Measurements from ENCODE around the gene OSBPL2. TPM values are rescaled to one million over a fixed set of nuclear protein-coding genes. Genes with fewer than 3 reads are reported as not detected.
A peak's percentile ranks its signal among the peaks of the same experiment; 100 is the strongest.

OSBPL2 gene
- total and polyA plus RNA-seq, 2 donors (not counting 1 experiment from before 2014, with no cell fraction given), result 28.1 to 74.3 TPM

GRCh38 chr20:62321521-62321948 lies 83.2 kb downstream of the OSBPL2 start:
- H3K4me1 Mint-ChIP-seq, result no peaks in the 10 kb centered on the region
- ChIA-PET POLR2A (no interaction called here), CTCF (no interaction called here)
- Histone ChIP-seq H3K27me3 (replicated peaks in 1 of 4; ENCODE audit: control extremely low read depth in 1 of 4, control insufficient read depth in 3 of 4, insufficient read depth in 4 of 4, low read length in 3 of 4) (no peaks in the 10 kb centered on the region), H3K79me2 (ENCODE audit: control insufficient read depth, insufficient read depth, low read length) (no peaks in the 10 kb centered on the region), H3K4me2 (replicated peaks; ENCODE audit: low read depth, low read length, poor library complexity, severe bottlenecking) (no peak overlapping the region), H3K9ac (ENCODE audit: low read length) (no peak overlapping the region), H3K9me3 (ENCODE audit: control extremely low read depth in 1 of 3, control insufficient read depth in 2 of 3, insufficient read depth in 1 of 3, low read length in 2 of 3) (no peaks in the 10 kb centered on the region), H3K36me3 (replicated peaks in 1 of 2; ENCODE audit: control extremely low read depth in 1 of 2, control insufficient read depth in 1 of 2, extremely low read depth in 1 of 2, insufficient read depth in 2 of 2, low read length in 1 of 2) (peaks cover 0 to 16% of the 10 kb centered on the region in 2 experiments), H3K4me3 (ENCODE audit: control extremely low read depth in 1 of 5, extremely low read depth in 1 of 5, insufficient read depth in 1 of 5, low read depth in 2 of 5, low read length in 4 of 5) (no peak overlapping the region), H3K27ac (ENCODE audit: low read length in 2 of 2) (no peak overlapping the region), H2AFZ (ENCODE audit: insufficient read depth, low read depth, low read length, poor library complexity, severe bottlenecking) (no peak overlapping the region), H3K4me1 (ENCODE audit: control insufficient read depth in 2 of 2, insufficient read depth in 2 of 2, low read length in 2 of 2) (no peaks in the 10 kb centered on the region), H4K20me1 (ENCODE audit: control insufficient read depth, insufficient read depth, low read length, poor library complexity, severe bottlenecking) (no peaks in the 10 kb centered on the region)
- 93% methylated on average over 6 of the region's 7 CpGs for WGBS (ENCODE audit: insufficient coverage)
- H3K9me3 Mint-ChIP-seq (ENCODE audit: insufficient read depth), result no peaks in the 10 kb centered on the region
- ATAC-seq (ENCODE audit: low read depth) (peak; percentile 44), DNase-seq (no peak)
- TF ChIP-seq, protein P1, sequence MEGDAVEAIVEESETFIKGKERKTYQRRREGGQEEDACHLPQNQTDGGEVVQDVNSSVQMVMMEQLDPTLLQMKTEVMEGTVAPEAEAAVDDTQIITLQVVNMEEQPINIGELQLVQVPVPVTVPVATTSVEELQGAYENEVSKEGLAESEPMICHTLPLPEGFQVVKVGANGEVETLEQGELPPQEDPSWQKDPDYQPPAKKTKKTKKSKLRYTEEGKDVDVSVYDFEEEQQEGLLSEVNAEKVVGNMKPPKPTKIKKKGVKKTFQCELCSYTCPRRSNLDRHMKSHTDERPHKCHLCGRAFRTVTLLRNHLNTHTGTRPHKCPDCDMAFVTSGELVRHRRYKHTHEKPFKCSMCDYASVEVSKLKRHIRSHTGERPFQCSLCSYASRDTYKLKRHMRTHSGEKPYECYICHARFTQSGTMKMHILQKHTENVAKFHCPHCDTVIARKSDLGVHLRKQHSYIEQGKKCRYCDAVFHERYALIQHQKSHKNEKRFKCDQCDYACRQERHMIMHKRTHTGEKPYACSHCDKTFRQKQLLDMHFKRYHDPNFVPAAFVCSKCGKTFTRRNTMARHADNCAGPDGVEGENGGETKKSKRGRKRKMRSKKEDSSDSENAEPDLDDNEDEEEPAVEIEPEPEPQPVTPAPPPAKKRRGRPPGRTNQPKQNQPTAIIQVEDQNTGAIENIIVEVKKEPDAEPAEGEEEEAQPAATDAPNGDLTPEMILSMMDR (IDR thresholded peaks at IDR 0.05), result no peak
- no peak for TF ChIP-seq EZH2 (IDR thresholded peaks at IDR 0.05; ENCODE audit: borderline replicate concordance, insufficient read depth, low read depth, low read length, poor library complexity, severe bottlenecking)
- intact Hi-C loops (cut with micrococcal nuclease), result no loop called here
- no peak overlapping the region for H3K27ac Mint-ChIP-seq
- no peak overlapping the region for H3K4me3 Mint-ChIP-seq
- H3K27me3 Mint-ChIP-seq, result no peaks in the 10 kb centered on the region

GRCh38 chr20:62321975-62322374 lies 83.7 kb downstream of the OSBPL2 start:
- CTCF ChIA-PET, result no interaction called here
- Histone ChIP-seq H3K27me3 (replicated peaks in 1 of 4; ENCODE audit: control extremely low read depth in 1 of 4, control insufficient read depth in 3 of 4, insufficient read depth in 4 of 4, low read length in 3 of 4) (no peaks in the 10 kb centered on the region), H2AFZ (ENCODE audit: insufficient read depth, low read depth, low read length, poor library complexity, severe bottlenecking) (no peak overlapping the region), H3K4me2 (replicated peaks; ENCODE audit: low read depth, low read length, poor library complexity, severe bottlenecking) (no peak overlapping the region), H4K20me1 (ENCODE audit: control insufficient read depth, insufficient read depth, low read length, poor library complexity, severe bottlenecking) (no peaks in the 10 kb centered on the region), H3K4me1 (ENCODE audit: control insufficient read depth in 2 of 2, insufficient read depth in 2 of 2, low read length in 2 of 2) (no peaks in the 10 kb centered on the region), H3K4me3 (ENCODE audit: control extremely low read depth in 1 of 5, extremely low read depth in 1 of 5, insufficient read depth in 1 of 5, low read depth in 2 of 5, low read length in 4 of 5) (no peak overlapping the region), H3K79me2 (ENCODE audit: control insufficient read depth, insufficient read depth, low read length) (no peaks in the 10 kb centered on the region), H3K36me3 (replicated peaks in 1 of 2; ENCODE audit: control extremely low read depth in 1 of 2, control insufficient read depth in 1 of 2, extremely low read depth in 1 of 2, insufficient read depth in 2 of 2, low read length in 1 of 2) (peaks cover 0 to 14% of the 10 kb centered on the region in 2 experiments), H3K27ac (ENCODE audit: low read length in 2 of 2) (no peak overlapping the region), H3K9me3 (ENCODE audit: control extremely low read depth in 1 of 3, control insufficient read depth in 2 of 3, insufficient read depth in 1 of 3, low read length in 2 of 3) (no peaks in the 10 kb centered on the region), H3K9ac (ENCODE audit: low read length) (no peak overlapping the region)
- ATAC-seq (ENCODE audit: low read depth) (no peak), DNase-seq (no peak)
- WGBS (ENCODE audit: insufficient coverage), result 95% methylated on average over 16 of the region's 16 CpGs
- intact Hi-C loops (cut with micrococcal nuclease), result no loop called here
- H3K4me1 Mint-ChIP-seq, result no peaks in the 10 kb centered on the region
- no peak overlapping the region for H3K4me3 Mint-ChIP-seq
- H3K27me3 Mint-ChIP-seq, result no peaks in the 10 kb centered on the region
- no peaks in the 10 kb centered on the region for H3K9me3 Mint-ChIP-seq (ENCODE audit: insufficient read depth)
- H3K27ac Mint-ChIP-seq, result no peak overlapping the region
- POLR2A ChIA-PET, result no interaction called here
- TF ChIP-seq, protein P1 (IDR thresholded peaks at IDR 0.05), result no peak
- TF ChIP-seq EZH2 (IDR thresholded peaks at IDR 0.05; ENCODE audit: borderline replicate concordance, insufficient read depth, low read depth, low read length, poor library complexity, severe bottlenecking), result no peak
